HS-27A (cell line): ENCODE measurements around the gene TMEM240.
"Not testable (repeated sequence)": the region's sequence is repeated elsewhere in the genome, so short reads cannot be mapped to it uniquely, and the experiment has no call there.

ENCODE experiments used
- DNase-seq: peaks from one replicate; pipeline ENCODE4 v3.0.0-alpha.2; 2012; ENCODE audit warnings: low read depth, missing footprints

The TMEM240 gene

GRCh38 chr1:1557688-1558087, 17.3 kb upstream of the TMEM240 start:
- not testable (repeated sequence) for DNase-seq

- not testable (repeated sequence) for DNase-seq
Measured at GRCh38 chr1:1556961-1557360, 16.5 kb upstream of the TMEM240 start.

GRCh38 chr1:1556505-1556904, 16.1 kb upstream of the TMEM240 start:
- no peak for DNase-seq

GRCh38 chr1:1554926-1555915, 14.8 kb upstream of the TMEM240 start:
- DNase-seq, result no peak

- DNase-seq, result no peak
Measured at GRCh38 chr1:1554550-1554925, 14.1 kb upstream of the TMEM240 start.

GRCh38 chr1:1553821-1554494, 13.5 kb upstream of the TMEM240 start:
- no peak for DNase-seq

- no peak for DNase-seq
Measured at GRCh38 chr1:1552263-1552639, 11.8 kb upstream of the TMEM240 start.

- no peak for DNase-seq
Measured at GRCh38 chr1:1551524-1552262, 11.3 kb upstream of the TMEM240 start.

- no peak for DNase-seq
Measured at GRCh38 chr1:1550591-1551432, 10.4 kb upstream of the TMEM240 start.

GRCh38 chr1:1550087-1550486, 9.7 kb upstream of the TMEM240 start:
- DNase-seq, result no peak

- no peak for DNase-seq
Measured at GRCh38 chr1:1548591-1548990, 8.2 kb upstream of the TMEM240 start.

- no peak for DNase-seq
Measured at GRCh38 chr1:1547476-1547875, 7.1 kb upstream of the TMEM240 start.

- no peak for DNase-seq
Measured at GRCh38 chr1:1547011-1547410, 6.6 kb upstream of the TMEM240 start.

- DNase-seq, result no peak
Measured at GRCh38 chr1:1545946-1546737, 5.7 kb upstream of the TMEM240 start.

GRCh38 chr1:1544544-1544943, 4.1 kb upstream of the TMEM240 start:
- DNase-seq, result no peak

- no peak for DNase-seq
Measured at GRCh38 chr1:1543706-1544099, 3.3 kb upstream of the TMEM240 start.

- DNase-seq, result no peak
Measured at GRCh38 chr1:1542766-1543705, 2.6 kb upstream of the TMEM240 start.

GRCh38 chr1:1541956-1542765, 1.7 kb upstream of the TMEM240 start:
- no peak for DNase-seq
